NCI-H748 (cell line): Measurements from ENCODE around the gene GLS2.
A peak's percentile ranks its signal among the peaks of the same experiment; 100 is the strongest.
"Not testable (repeated sequence)": the region's sequence is repeated elsewhere in the genome, so short reads cannot be mapped to it uniquely, and the experiment has no call there.

ENCODE experiments used
- DNase-seq: peaks from one replicate; lab custom pipeline; 2025; ENCODE audit not compliant: unreplicated experiment; lab: John Stamatoyannopoulos, UW

The GLS2 gene

GRCh38 chr12:56488041-56488955 is at the start of gene GLS2:
Gene GLS2, minus strand, starts transcription at chr12:56488161. Its CDS starts 43 bp downstream, at chr12:56488118.
- DNase-seq: peak; percentile 88

- no peak for DNase-seq
These were observed 49.6 kb upstream of the GLS2 start for GRCh38 chr12:56537546-56537945.

GRCh38 chr12:56530390-56531055 is 42.6 kb upstream of the GLS2 start:
- no peak for DNase-seq

GRCh38 chr12:56529656-56530055 is 41.7 kb upstream of the GLS2 start:
- DNase-seq: no peak

- DNase-seq: no peak
These were observed 40.9 kb upstream of the GLS2 start for GRCh38 chr12:56528846-56529245.

- DNase-seq: no peak
These were observed 34.6 kb upstream of the GLS2 start for GRCh38 chr12:56522411-56523193.

GRCh38 chr12:56521590-56522371 is 33.8 kb upstream of the GLS2 start, which contains the start of gene RBMS2:
Gene RBMS2, plus strand, starts transcription at chr12:56521820. Its CDS starts 204 bp downstream, at chr12:56522024.
- DNase-seq: peak; percentile 44

GRCh38 chr12:56521209-56521589 is 33.2 kb upstream of the GLS2 start:
- DNase-seq: no peak

- no peak for DNase-seq
These were observed 32.5 kb upstream of the GLS2 start for GRCh38 chr12:56520506-56520905.

GRCh38 chr12:56520048-56520447 is 32.1 kb upstream of the GLS2 start:
- no peak for DNase-seq

GRCh38 chr12:56518570-56518969 is 30.6 kb upstream of the GLS2 start:
- DNase-seq: no peak

GRCh38 chr12:56517854-56518253 is 29.9 kb upstream of the GLS2 start:
- no peak for DNase-seq

GRCh38 chr12:56514014-56514318 is 26.0 kb upstream of the GLS2 start:
- DNase-seq: not testable (repeated sequence)

- DNase-seq: no peak
These were observed 22.8 kb upstream of the GLS2 start for GRCh38 chr12:56510786-56511185.

GRCh38 chr12:56499879-56500278 is 11.9 kb upstream of the GLS2 start:
- not testable (repeated sequence) for DNase-seq

GRCh38 chr12:56499452-56499851 is 11.5 kb upstream of the GLS2 start:
- DNase-seq: not testable (repeated sequence)

- peak; percentile 88 for DNase-seq
These were observed 10.4 kb upstream of the GLS2 start for GRCh38 chr12:56498126-56498902.

- DNase-seq: peak; percentile 39
These were observed 8.7 kb upstream of the GLS2 start for GRCh38 chr12:56496704-56497103.

- DNase-seq: not testable (repeated sequence)
These were observed 6.5 kb upstream of the GLS2 start for GRCh38 chr12:56494481-56494880.

- DNase-seq: not testable (repeated sequence)
These were observed 6.1 kb upstream of the GLS2 start for GRCh38 chr12:56494106-56494415.
